H4 (cell line): Measurements from ENCODE around the gene NYAP2. TPM values are rescaled to one million over a fixed set of nuclear protein-coding genes. Genes with fewer than 3 reads are reported as not detected.

Source experiments
- DNase-seq: peaks from one replicate; pipeline ENCODE4 v3.0.0-alpha.2; 2015; ENCODE audit warnings: low spot score
- total RNA-seq: library from RNA; depleted of rRNA; stranded (reverse); fragments of >200 nt; shearing (Covaris generic); gene quantifications from 2 replicates; pipeline ENCODE4 v1.2.3, GENCODE V29; 2014

The NYAP2 gene
- total RNA-seq, 1 experiment from 2014 or later: 0.95 TPM

GRCh38 chr2:225620227-225620626 lies 220.7 kb downstream of the NYAP2 start:
- DNase-seq: no peak

DNA sequence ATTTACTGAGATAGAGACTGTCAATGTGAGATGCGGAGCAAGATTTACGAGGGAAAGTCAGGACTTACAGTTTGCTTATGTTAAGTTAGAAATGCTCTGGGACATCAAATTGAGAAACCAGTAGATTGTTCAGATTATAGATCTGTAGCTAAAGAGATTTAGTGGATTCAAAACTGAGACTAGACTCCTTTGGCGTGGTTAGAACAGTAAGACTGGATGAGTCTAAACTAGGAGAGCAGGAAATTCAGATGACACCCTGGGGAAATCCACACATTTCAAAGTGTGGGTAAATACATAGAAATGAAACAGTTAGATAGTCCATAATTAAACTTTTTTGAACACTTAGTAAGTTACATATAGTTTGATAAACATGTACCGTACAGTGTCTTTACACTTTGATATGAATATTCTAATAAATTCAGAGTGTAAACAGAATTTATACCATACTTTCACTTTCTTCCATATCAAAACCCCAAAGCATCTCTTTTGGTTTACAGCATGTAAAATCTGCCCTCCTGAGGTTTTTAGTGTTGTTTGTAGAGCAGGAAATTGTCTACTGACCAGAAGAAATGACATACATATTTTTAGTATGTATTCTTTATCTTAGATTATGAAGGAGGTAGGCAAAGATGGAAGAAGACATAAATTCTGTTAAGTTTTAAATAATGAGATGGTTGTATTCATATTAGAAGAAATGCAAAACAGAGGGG lies 231.5 kb downstream of the NYAP2 start:
- no peak for DNase-seq

- DNase-seq: no peak
These were observed 232.8 kb downstream of the NYAP2 start for GRCh38 chr2:225632351-225632750.

GRCh38 chr2:225636558-225636957 lies 237.0 kb downstream of the NYAP2 start:
- no peak for DNase-seq

DNA sequence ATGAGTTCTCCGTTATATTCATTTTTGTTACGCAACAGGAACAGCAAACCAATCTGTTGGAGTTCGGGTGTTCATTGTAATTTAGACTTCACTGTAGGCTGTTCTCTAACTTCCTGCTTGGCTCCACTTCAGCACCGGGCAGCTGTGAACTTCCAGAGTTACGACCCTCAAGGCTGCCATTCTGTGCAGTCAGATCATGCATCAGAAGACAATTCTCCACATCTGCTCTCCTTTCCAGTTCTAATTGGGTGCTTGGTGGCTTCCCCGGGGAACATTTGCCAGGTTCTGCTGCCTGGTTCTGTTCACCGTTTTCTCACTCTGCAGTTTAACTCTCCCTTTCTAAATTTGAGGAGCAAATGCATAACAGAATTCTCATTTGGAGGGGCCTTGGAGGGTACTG lies 237.7 kb downstream of the NYAP2 start:
- DNase-seq: no peak

DNA sequence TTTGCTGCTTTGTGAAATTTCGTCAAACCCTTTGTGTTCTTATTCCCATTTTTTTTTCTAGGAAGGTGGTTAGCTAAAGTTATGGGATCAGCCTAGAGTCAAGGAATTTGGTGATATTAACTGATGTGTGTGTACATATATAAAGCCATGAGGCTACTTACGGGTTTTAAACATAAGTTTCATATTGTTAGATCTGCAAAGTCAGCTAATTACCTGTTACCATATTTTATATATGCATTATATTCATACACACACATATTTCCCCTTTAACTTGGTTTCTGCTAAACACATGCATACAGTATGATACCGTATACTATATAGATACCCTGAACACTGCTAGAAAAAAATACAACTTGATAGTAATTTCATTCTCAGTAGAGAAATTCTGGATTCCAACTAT lies 241.0 kb downstream of the NYAP2 start:
- DNase-seq: no peak

DNA sequence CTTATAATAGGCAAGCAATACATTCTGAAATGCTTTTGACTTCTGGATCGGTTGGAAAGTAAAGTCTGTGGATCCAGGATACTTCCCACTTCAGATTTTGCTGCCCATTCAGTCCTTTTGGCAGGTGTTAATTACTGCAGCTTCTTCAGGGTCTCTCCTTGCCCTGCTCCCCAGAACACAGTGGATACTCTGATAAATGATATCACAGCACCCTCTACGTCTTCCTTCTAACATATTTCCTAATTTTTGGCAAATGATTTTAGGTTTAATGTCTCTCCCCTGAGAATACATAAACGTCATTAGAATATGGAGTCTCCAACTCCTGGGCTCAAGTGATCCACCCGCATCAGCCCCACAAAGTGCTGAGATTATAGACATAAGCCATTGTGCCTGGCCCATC lies 249.8 kb downstream of the NYAP2 start:
- no peak for DNase-seq

DNA sequence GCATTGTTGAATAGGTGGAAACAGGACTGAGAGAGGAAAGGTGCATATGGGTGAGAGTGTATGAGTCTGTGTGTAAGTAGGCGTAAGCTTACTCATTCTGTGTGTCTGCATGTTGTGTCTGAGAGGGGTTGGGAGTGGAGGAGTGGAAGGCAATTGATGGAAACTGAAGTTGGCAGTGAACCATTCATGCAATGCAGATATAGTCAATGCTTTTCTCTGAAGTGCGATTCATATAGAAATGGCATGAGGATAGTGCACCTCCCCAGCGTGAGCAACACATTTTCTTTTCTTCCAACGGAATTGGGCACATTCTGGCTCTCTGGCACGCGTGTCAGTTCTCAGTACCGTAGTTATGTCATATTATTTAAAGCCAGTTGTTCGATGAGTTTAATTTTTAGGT lies 250.5 kb downstream of the NYAP2 start:
- no peak for DNase-seq

- DNase-seq: peak; percentile 47
These were observed 261.0 kb downstream of the NYAP2 start for GRCh38 chr2:225660262-225661131.

DNA sequence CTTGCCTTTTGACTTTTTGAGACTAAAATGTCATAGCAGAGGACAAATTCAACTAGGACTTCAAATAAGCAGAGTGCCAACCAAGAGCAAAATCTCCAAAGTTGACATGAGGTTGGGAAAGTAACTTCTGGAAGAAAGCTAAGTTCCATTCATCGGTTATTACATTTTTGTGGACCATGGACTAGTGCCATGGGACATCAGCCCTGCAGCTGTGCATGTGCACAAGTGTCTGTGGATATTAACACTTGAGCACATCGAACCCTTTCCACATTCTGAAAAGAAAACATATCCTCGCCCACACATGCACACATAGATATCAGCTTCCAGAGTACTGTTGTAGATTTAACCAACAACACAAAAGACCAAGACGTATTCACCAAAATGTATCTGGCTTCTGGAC lies 262.6 kb downstream of the NYAP2 start:
- no peak for DNase-seq

GRCh38 chr2:225667445-225667844 lies 267.9 kb downstream of the NYAP2 start:
- no peak for DNase-seq

DNA sequence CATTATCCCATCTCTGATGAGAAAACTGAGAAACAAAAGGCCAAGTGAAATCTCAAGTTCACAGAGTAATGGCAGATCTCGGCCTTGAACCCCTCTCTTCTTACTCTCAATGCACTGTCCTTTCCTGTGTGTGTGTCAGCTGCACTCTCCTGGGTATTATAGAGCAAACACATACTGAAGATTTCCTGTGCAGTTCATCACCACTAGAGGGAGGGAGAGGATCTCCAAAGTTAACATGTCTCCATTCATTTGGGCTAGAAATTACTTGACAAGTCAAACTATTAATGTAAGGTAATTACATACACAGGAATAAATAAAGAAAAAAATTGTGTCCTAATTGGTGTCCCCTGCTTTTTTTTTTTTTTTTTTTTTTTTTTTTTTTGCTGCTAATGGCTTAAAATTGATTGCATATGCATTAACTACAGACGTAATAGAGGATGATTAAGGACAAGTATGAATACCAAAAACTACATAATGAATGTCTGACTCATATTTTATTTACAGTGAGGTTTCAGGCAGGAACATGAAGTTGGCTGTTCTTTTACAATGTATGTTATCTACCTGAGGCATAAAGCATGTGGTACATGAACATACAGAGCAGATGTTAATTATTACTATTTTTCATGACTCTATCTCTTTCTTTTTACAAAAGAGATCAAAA lies 269.2 kb downstream of the NYAP2 start:
- DNase-seq: peak; percentile 67

DNA sequence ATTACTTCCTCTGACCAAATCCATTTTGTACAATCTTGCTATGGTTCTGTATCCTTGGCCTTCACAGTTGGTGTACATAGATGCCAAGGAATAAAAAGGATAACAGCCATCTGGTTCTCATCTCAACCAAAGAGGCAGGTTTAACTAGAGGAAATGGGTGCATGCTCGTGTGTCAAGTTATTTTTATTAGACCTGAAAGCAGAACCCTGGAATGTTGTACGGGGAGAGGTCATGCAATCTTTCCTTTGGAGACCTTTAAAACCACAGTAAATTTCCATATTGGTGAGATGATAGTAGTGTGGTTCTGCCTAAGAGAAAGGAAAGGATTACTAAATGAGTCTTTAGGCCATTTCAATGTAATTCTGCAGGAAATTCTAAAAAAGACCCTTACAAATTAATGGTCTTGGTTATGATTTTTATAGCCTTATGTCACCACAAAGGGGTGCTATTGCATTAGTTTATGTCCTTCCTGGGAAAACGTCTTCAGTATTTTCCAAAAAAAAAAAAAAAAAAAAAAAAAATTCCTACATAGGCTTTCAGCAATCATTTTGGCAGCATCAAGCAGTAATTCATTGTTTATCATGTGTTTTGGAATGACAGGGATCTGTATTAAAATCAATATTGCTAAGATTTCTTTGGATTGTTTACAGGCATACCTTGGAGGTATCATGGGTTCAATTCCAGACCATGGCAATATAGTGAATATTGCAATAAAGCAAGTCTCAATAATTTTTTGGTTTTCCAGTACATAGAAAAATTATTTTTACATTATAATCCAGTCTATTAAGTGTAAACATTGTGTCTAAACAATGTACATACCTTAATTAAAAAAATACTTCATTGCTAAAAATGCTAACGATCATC lies 270.8 kb downstream of the NYAP2 start:
- DNase-seq: peak; percentile 50

DNA sequence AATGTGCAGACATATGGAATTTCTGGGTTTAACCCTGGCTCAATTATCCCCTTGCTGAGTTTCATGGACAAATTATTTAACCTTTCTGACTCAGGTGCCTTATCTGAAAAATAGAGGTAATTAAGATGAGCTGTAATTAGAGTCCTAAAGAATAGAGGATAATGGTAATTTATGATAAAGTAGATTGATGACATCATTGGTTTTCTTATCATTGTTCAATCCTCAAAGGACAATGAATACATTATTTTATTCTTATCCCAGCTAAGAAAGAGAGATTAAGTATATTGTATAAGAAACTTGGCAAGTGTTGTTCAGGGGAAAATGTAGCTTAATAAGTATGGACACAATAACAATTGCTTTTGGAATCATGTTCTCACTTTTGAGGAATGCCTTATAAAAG lies 279.3 kb downstream of the NYAP2 start:
- no peak for DNase-seq

DNA sequence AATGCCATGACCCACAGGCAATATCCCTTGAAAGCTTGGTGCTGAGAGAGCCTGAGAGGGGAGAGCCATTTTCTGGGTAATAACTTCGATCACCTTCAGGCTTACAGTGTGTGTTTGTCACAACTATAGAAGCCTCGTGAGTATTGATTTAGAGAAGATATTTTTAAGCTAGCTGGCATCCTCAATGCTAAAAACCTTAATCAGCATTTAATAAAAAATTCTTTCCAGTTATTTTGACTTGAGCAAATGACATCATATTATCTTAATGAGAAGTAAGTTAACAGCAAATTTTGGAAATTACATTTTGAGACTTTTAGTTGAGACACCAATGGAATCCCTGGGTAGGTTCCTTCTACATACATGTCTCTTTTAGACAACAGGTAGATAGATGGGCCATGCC lies 283.7 kb downstream of the NYAP2 start:
- no peak for DNase-seq

- DNase-seq: no peak
These were observed 290.6 kb downstream of the NYAP2 start for GRCh38 chr2:225690153-225690552.

DNA sequence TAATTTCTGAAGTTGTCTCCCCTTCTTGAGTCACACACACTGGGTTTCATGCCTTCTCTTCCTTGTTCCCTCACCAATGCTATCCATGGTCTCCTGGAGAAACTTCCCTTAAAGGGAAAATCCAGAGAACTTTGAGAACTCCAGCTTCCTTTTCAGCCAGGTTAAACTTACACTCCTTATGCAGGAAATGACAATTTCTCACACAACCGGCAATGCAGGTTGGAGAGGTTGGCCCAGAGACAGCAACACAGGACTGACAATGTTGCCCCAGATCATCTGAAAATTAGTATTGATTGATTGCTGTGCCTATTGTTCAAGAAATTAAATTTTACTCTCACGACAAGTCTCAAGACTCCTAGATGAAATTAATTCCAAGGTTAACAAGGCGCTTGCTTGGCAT lies 292.2 kb downstream of the NYAP2 start:
- DNase-seq: no peak

GRCh38 chr2:225693259-225693658 lies 293.7 kb downstream of the NYAP2 start:
- DNase-seq: no peak

DNA sequence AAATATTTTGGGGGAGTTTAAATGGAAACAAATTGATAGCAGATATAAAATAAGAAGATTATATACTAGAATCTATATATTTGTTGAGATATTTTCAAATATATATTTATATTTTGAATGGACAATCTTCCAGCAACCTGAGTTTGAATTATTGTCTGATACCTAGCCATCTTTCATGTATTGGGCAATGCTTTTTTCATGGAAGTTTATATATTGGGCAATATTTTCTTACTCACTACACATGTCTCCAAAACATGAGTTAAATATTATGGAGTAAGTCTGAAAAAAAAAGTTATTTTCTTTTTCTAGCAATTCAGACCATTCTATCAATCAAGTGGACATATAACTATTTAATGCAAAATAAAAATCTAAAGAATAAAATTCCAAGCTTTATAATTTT lies 295.2 kb downstream of the NYAP2 start:
- no peak for DNase-seq

GRCh38 chr2:225697936-225698335 lies 298.4 kb downstream of the NYAP2 start:
- DNase-seq: no peak
